CD4-positive, alpha-beta T cell treated with Interleukin-1 beta for 1 hour (primary cell): Measurements from ENCODE around the gene CDCA7L.
"Not testable (repeated sequence)": the region's sequence is repeated elsewhere in the genome, so short reads cannot be mapped to it uniquely, and the experiment has no call there.

Experiments used
- DNase-seq, 2 donors: peaks; one replicate each; pipeline ENCODE4 v3.0.0-alpha.2; 2020 to 2022

CDCA7L gene

GRCh38 chr7:21942955-21943354, 2.7 kb downstream of the CDCA7L start:
- DNase-seq = no peak

DNA sequence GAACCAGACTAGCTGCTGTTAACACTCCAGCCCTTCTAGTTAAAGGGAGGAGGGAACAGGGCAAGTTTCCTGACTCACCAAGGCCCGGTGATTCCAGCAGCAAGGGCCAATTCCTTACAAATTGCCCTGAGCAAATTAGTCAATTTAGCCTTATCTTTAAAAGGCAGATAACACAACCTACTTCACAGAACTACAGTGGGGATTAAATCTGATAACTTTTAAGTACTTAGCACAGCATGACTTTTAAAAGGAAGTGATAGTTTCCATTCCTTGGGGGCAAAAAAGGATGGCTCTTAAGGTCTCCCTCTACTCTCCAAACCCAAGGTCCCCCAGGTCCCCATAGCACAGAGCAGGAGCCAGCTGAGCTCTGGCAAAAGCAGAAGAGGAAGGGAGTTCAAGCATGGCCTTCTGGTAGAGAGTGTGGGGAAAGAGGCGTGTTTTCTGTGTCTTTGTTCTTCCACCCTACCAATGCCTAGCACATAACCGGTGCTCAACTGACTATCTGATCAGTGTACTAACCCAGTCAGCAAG, 4.0 kb downstream of the CDCA7L start:
- DNase-seq = peak in 1 of 2 donors; percentile 30

DNA sequence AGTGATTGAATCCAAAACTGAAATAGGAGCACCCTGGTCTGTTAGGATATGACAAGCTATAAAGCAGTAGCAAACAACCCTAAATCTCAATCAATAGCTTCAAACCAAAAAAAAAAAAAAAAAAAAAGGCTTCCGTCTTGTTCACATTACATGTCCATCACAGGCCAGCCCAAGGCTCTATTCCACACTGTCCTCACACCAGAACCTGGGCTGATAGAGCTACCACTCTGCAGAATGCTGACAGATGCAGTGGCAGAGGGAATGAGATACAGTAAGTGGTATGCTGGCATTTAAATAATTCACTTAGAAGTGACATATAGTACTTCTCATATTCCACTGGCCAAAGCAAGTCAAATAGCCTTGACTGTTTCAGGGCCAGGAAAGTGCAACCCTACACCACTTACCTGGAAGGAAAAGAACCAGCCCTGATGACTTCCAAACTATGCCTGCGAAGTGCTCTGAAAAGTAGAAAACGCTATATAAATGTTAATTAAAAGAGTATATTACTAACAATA, 5.8 kb downstream of the CDCA7L start:
- DNase-seq = no peak

- no peak for DNase-seq
Observed at GRCh38 chr7:21939136-21939857, 6.4 kb downstream of the CDCA7L start.

DNA sequence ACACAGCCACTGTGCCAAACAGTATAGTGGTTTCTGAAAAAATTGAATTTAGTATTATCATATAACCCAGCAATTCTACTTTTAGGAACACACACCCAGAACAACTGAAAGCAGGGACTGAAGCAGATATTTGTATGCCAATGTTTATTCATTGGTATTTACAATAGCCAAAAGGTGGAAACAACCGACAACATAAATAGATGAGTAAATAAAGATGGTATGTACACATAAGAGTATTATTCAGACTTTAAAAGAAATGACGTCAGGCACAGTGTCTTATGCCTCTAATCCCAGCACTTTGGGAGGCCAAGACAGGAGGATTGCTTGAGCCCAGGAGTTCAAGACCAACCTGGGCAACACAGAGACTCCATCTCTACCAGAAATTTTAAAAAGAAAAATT, 7.2 kb downstream of the CDCA7L start:
- DNase-seq = no peak

- no peak for DNase-seq
Observed at GRCh38 chr7:21934808-21935207, 10.9 kb downstream of the CDCA7L start.

DNA sequence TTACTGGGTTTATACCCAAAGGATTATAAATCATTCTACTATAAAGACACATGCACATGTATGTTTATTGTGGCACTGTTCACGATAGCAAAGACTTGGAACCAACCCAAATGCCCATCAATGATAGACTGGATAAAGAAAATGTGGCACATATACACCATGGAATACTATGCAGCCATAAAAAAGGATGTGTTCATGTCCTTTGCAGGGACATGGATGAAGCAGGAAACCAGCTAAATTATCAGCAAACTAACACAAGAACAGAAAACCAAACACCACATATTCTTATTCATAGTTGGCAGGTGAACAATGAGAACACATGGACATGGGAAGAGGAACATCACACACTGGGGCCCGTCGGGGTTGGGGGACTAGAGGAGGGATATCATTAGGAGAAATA, 12.4 kb downstream of the CDCA7L start:
- not testable (repeated sequence) for DNase-seq

DNA sequence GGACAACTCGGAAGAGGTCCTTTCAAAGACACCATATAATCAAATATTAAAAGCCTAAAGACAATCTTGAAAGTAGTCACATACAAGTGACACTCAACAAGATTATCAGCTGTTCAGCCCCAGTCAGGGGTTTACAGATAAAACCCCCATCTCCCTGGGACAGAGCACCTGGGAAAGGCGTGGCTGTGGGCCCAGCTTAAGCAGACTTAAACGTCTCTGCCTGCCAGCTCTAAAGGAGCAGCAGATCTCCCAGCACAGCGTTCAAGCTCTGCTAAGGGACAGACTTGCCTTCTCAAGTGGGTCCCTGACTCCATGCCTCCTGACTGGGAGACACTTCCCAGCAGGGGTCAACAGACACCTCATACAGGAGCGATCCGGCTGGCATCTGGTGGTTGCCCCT, 18.0 kb downstream of the CDCA7L start:
- DNase-seq = no peak

GRCh38 chr7:21926448-21926847, 19.3 kb downstream of the CDCA7L start:
- no peak for DNase-seq

DNA sequence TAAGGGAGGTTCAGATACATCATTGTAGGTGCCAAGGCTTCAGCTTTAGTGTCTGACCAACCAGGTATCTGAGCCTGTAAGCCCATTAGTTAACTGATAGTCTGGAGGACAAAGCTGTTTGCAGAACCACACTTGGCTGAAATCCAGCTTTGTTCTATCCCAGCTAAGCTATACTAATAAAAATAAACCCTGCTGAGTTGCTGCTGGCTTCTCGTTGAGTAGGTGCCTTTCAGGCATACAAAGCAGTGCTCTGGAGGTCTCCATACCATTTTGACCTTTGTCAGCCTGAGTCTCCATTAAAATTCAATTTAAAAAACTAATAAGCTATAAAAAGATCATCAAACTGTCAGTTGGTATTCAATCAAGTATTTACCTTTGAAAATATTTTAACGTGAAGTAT, 22.0 kb downstream of the CDCA7L start:
- no peak for DNase-seq

DNA sequence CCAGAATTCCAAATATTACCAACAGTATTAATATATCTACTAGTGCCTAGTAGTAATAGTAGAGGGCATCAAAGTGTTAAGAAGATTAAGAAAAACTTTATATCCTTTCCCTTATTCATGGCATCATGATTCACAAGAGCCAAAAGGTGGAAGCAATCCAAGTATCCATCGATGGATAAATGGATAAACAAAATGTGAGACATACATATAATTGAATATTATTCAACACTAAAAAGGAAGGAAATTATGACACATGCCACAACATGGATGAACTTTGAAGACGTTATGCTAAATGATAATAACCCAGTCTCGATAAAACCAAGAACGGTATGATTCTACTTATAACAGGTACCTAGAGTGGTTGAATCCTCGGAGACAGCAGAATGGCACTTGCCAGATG, 23.1 kb downstream of the CDCA7L start:
- no peak for DNase-seq

DNA sequence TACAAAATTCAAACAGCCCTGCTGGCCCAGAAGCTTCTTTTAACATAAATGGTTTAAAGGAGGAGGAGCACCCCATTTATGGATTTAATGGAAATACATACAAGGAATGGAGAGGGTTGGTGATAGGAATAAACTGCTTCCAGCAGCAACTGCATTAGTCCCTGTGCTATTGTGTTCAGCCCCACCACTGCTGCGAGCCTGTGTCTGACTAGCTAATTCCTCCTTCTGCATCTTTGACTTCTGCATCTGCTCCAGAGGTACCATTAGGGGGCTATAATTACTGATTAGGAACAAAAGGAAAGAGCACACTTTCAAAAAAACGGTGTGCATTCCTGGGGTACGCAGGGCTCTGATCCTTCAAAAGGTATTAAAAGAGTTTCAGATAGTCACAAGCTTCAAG, 24.8 kb downstream of the CDCA7L start:
- DNase-seq = no peak

GRCh38 chr7:21918216-21918615, 27.5 kb downstream of the CDCA7L start:
- DNase-seq = no peak

GRCh38 chr7:21916629-21917028, 29.1 kb downstream of the CDCA7L start:
- no peak for DNase-seq

- DNase-seq = no peak
Observed at GRCh38 chr7:21916176-21916575, 29.5 kb downstream of the CDCA7L start.

GRCh38 chr7:21915140-21915539, 30.6 kb downstream of the CDCA7L start:
- no peak for DNase-seq

GRCh38 chr7:21914671-21915070, 31.0 kb downstream of the CDCA7L start:
- no peak for DNase-seq

- no peak for DNase-seq
Observed at GRCh38 chr7:21912931-21913780, 32.5 kb downstream of the CDCA7L start.

GRCh38 chr7:21912305-21912704, 33.4 kb downstream of the CDCA7L start:
- DNase-seq = no peak

DNA sequence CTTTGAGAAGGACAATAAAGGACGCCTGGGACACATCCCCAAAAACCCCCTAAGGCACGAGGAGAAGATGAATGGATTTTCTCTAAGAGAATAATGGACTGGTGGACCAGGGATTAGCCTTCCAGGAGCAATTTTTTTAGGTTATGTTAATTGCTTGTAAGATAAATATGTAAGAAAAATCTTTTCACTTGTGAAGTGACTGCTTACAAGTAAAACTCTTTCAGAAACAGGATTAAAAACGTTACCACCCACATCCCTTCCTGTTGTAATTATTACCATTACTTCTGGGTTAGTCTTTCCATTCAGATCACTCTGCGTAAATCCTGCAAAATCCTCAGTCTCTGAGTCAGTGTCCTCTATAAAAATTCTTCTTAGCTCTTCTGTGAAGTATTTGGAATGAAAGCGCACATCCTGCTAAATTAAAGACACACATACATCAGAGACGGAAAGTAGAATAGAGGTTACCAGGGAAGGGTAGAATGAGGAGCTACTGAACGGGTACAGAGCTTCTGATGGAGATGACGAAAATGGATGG, 34.3 kb downstream of the CDCA7L start:
- DNase-seq = no peak

- DNase-seq = no peak
Observed at GRCh38 chr7:21910253-21910652, 35.4 kb downstream of the CDCA7L start.

DNA sequence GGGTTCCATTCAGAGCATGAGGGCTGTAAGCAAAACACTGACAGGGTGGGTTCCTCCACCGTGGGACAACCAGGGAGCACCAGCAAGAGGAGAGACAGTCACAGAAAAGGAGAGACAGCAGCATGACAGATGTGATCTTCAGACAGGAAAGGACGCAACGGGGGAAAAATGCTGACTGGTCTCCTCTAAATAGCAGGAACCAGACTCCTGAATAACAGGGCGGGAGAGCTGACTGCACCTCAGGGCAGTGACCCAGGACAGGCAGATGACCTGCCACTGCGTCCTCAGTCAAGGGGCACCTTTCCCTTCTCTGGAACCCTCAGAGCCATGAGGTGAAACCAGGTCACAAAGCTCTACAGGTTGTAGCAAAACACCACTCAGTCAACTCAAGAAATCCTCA, 37.0 kb downstream of the CDCA7L start:
- DNase-seq = no peak

- no peak for DNase-seq
Observed at GRCh38 chr7:21903020-21903786, 42.5 kb downstream of the CDCA7L start.
